Activated CD8-positive, alpha-beta T cell treated with anti-CD3 and anti-CD28 coated beads for 36 hours (primary cell): Measurements from ENCODE around the gene GAS6. TPM values are rescaled to one million over a fixed set of nuclear protein-coding genes. Genes with fewer than 3 reads are reported as not detected.
"Not testable (repeated sequence)": the region's sequence is repeated elsewhere in the genome, so short reads cannot be mapped to it uniquely, and the experiment has no call there.

Source experiments
- ATAC-seq: fragments of 200-7000 bp; cut with Tn5 transposase; one replicate; pipeline ENCODE4 v1.10.0; 2021; ENCODE audit warnings: mild to moderate bottlenecking, moderate library complexity
- CTCF ChIA-PET: fragments of 350-600 bp; sonication (Branson Sonifier 250); formaldehyde crosslinking; loops from one replicate; lab custom pipeline; 2021; ENCODE audit warnings: antibody characterized with exemption; lab: Charles Lee
- POLR2A ChIA-PET: fragments of 350-600 bp; sonication (Branson Sonifier 250); formaldehyde crosslinking; loops from one replicate; lab custom pipeline; 2021; ENCODE audit warnings: antibody characterized with exemption; lab: Charles Lee
- DNase-seq: peaks from one replicate; pipeline ENCODE4 v3.0.0-alpha.2; 2020
- H3K27ac Mint-ChIP-seq: one replicate; pipeline ENCODE4 v1.8.0; 2021; ENCODE audit warnings: mild to moderate bottlenecking, mixed read lengths
- H3K27me3 Mint-ChIP-seq: one replicate; pipeline ENCODE4 v1.8.0; 2021; ENCODE audit warnings: mixed read lengths
- H3K36me3 Mint-ChIP-seq: one replicate; pipeline ENCODE4 v1.8.0; 2021; ENCODE audit warnings: low read depth, mixed read lengths
- H3K4me1 Mint-ChIP-seq: one replicate; pipeline ENCODE4 v1.8.0; 2021; ENCODE audit warnings: low read depth, mixed read lengths
- H3K4me3 Mint-ChIP-seq: one replicate; pipeline ENCODE4 v1.8.0; 2021; ENCODE audit warnings: mild to moderate bottlenecking, moderate library complexity, mixed read lengths
- H3K9me3 Mint-ChIP-seq: one replicate; pipeline ENCODE4 v1.8.0; 2021; ENCODE audit warnings: mixed read lengths
- intact Hi-C: fragments of 100-400 bp; cut with micrococcal nuclease; formaldehyde crosslinking; loops from one replicate; pipeline ENCODE4 v1.10.0; 2022
- total RNA-seq, 2 experiments: library from RNA; stranded (reverse); gene quantifications; one replicate each; pipeline ENCODE4 v1.2.3, GENCODE V29; 2021
- TF ChIP-seq, protein P1 (sequence below): fragments of 200-600 bp; IDR thresholded peaks from one replicate; pipeline ENCODE4 v1.8.0; 2022; ENCODE audit warnings: antibody characterized with exemption, mild to moderate bottlenecking

Gene GAS6
- total RNA-seq, 2 experiments from 2014 or later, result 0.23 to 0.25 TPM

DNA sequence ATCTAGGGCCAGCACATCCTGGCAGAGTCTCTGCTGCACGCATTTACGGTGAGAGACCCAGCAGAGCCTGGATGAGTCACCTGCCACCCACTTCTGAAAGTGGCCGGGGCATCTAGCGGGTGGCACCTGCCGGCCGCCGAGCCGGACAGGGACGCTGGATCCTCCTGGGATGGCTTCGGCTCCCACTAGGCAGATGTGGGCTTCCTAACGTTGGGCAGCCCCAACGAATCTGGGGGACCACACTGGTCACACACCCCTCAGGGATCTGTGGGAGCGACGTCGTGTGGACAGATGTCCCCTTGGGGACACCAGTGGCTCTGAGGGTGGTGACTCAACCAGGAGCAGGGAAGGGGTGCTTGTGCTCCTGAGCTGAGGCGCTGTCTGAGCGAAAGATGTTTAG, 72.7 kb downstream of the GAS6 start:
- POLR2A ChIA-PET, result no interaction called here
- Mint-ChIP-seq H3K9me3 (no peaks in the 10 kb centered on the region), H3K36me3 (no peaks in the 10 kb centered on the region), H3K27ac (no peak overlapping the region), H3K4me3 (no peak overlapping the region), H3K4me1 (no peaks in the 10 kb centered on the region), H3K27me3 (peaks cover 3% of the 10 kb centered on the region)
- CTCF ChIA-PET, result no interaction called here
- TF ChIP-seq, protein P1, sequence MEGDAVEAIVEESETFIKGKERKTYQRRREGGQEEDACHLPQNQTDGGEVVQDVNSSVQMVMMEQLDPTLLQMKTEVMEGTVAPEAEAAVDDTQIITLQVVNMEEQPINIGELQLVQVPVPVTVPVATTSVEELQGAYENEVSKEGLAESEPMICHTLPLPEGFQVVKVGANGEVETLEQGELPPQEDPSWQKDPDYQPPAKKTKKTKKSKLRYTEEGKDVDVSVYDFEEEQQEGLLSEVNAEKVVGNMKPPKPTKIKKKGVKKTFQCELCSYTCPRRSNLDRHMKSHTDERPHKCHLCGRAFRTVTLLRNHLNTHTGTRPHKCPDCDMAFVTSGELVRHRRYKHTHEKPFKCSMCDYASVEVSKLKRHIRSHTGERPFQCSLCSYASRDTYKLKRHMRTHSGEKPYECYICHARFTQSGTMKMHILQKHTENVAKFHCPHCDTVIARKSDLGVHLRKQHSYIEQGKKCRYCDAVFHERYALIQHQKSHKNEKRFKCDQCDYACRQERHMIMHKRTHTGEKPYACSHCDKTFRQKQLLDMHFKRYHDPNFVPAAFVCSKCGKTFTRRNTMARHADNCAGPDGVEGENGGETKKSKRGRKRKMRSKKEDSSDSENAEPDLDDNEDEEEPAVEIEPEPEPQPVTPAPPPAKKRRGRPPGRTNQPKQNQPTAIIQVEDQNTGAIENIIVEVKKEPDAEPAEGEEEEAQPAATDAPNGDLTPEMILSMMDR, result no peak
- no peak for ATAC-seq
- no peak for DNase-seq
- intact Hi-C loops, result no loop called here

DNA sequence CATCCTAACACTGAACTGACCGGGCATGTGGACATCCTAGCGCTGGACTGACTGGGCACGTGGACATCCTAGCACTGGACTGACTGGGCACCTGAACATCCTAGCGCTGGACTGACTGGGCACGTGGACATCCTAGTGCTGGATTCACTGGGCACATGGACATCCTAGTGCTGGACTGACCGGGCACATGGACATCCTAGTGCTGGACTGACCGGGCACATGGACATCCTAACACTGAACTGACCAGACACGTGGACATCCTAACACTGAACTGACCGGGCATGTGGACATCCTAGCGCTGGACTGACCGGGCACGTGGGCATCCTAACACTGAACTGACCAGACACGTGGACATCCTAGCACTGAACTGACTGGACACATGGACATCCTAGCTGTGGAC, 73.9 kb downstream of the GAS6 start:
- CTCF ChIA-PET, H3K27ac Mint-ChIP-seq: not testable (repeated sequence)

DNA sequence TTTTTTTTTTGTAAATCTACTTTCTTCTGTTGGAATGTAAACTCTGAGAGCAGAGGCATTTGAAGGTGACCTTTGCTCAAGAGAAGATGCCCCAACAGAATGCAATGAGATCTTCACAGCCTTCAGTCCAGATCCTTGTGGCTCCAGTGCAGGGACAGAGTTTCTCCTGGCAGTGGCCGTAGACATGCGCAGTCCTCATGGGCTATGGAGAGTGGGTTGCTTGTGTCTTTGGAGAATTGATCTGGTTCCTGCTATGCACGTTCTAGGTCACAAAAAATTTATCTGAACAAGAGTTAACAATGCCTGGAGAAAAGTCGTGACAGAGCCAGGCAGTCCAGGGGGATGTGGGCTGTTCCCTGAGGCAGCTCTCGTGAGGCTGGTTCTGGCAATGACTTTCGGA, 74.7 kb downstream of the GAS6 start:
- H3K27me3 Mint-ChIP-seq, result peaks cover 4% of the 10 kb centered on the region
- no peak overlapping the region for H3K4me3 Mint-ChIP-seq
- no peaks in the 10 kb centered on the region for H3K9me3 Mint-ChIP-seq
- TF ChIP-seq, protein P1, result no peak
- H3K4me1 Mint-ChIP-seq, result peaks cover 3% of the 10 kb centered on the region
- ATAC-seq (no peak), DNase-seq (no peak)
- no peaks in the 10 kb centered on the region for H3K36me3 Mint-ChIP-seq
- no peak overlapping the region for H3K27ac Mint-ChIP-seq
- POLR2A ChIA-PET, result no interaction called here
- intact Hi-C loops, result no loop called here
- CTCF ChIA-PET, result no interaction called here

More for the DNA sequence above, 73.9 kb downstream of the GAS6 start:
- ATAC-seq, H3K36me3 Mint-ChIP-seq, intact Hi-C loops, H3K9me3 Mint-ChIP-seq, H3K27me3 Mint-ChIP-seq, H3K4me1 Mint-ChIP-seq, H3K4me3 Mint-ChIP-seq, POLR2A ChIA-PET, DNase-seq: not testable (repeated sequence)

DNA sequence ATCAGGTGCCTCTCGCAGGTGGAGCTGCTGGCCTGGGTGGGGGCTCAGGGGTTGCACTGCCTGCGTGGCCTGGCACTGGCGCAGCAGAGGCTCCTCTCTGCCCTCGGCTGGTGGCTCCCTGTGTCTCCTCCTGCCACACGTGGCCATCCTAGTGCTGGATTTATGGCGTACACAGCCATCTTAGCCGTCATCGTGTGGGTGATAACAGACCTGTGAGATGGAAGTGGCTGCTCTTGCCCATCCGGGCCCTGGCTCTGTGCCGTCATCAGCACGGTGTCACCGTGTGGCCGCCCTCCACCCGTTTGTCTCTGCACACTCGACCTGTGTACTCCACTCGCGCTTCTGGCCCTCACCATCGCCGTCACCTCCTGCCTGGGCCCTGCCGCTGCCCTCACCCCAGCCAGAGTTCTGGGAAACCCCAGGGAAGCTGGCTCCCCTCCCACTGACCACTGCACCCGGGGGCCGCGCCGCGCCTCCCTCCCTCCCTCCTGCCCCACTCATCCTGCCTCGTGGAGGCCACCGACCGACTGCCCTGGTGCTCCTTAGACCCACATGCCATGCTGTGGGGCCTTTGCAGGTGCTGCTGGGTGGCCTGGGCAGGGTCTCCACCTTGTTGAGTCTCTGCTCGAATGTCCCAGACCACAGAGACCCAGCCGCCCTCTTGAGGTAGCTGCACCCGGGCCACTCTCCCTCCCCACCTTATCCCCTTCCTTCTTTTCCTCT, 75.3 kb downstream of the GAS6 start:
- ATAC-seq, result no peak
- TF ChIP-seq, protein P1, result no peak
- H3K4me1 Mint-ChIP-seq, result peaks cover 3% of the 10 kb centered on the region
- no peaks in the 10 kb centered on the region for H3K36me3 Mint-ChIP-seq
- peaks cover 5% of the 10 kb centered on the region for H3K27me3 Mint-ChIP-seq
- intact Hi-C loops, result no loop called here
- ChIA-PET CTCF (no interaction called here), POLR2A (no interaction called here)
- no peak overlapping the region for H3K4me3 Mint-ChIP-seq
- no peaks in the 10 kb centered on the region for H3K9me3 Mint-ChIP-seq
- no peak for DNase-seq
- no peak overlapping the region for H3K27ac Mint-ChIP-seq

DNA sequence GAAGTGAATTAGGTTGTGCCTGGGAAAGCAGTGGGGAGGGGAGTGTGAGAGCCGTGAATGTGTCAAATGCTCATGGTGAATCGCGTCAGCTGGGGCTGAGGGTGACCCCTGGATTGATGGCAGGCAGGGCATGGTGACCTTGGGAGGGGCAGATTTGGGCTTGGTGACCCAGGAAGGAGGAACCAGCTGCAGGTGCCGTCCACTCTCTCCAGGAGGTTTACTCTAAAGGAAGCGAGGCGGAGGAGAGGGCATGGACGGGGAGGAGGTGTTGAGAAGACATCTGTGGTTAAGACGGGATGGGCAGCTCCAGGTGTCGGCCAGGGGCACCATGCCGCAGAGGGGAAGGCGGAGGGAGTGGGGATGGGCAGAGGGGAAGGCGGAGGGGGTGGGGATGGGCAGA, 76.2 kb downstream of the GAS6 start:
- DNase-seq (no peak), ATAC-seq (no peak)
- ChIA-PET CTCF (no interaction called here), POLR2A (no interaction called here)
- H3K4me1 Mint-ChIP-seq, result peaks cover 3% of the 10 kb centered on the region
- intact Hi-C loops, result no loop called here
- H3K36me3 Mint-ChIP-seq, result no peaks in the 10 kb centered on the region
- H3K27me3 Mint-ChIP-seq, result peaks cover 8% of the 10 kb centered on the region
- H3K4me3 Mint-ChIP-seq, result no peak overlapping the region
- no peak overlapping the region for H3K27ac Mint-ChIP-seq
- no peaks in the 10 kb centered on the region for H3K9me3 Mint-ChIP-seq
- TF ChIP-seq, protein P1, result no peak
